Keratinocyte (primary cell): Measurements from ENCODE around the gene ATP1A3.

Experiments used
- CTCF ChIP-seq, 3 experiments: IDR thresholded peaks in 1 of 3; conservative IDR thresholded peaks in 1 of 3; optimal IDR thresholded peaks in 1 of 3; 2 replicates in 2 of 3; 3 replicates in 1 of 3; pipeline versions ENCODE3 to v1.5.1; 2011; ENCODE audit warnings: low read length in 3 of 3, mild to moderate bottlenecking in 3 of 3, moderate library complexity in 2 of 3, control low read depth in 1 of 3, inconsistent platforms in 1 of 3; ENCODE audit not compliant: insufficient read depth in 2 of 3; ENCODE audit errors: extremely low read depth in 1 of 3
- EZH2 ChIP-seq: IDR thresholded peaks from one replicate; pipeline ENCODE4 v1.6.1; 2012; ENCODE audit warnings: inconsistent platforms, mild to moderate bottlenecking, low read length, moderate library complexity

- TF ChIP-seq CTCF (optimal IDR thresholded peaks at IDR 0.05 in 1 of 3, IDR thresholded peaks at IDR 0.05 in 1 of 3, conservative IDR thresholded peaks at IDR 0.05 in 1 of 3; ENCODE audit: extremely low read depth in 1 of 3, insufficient read depth in 2 of 3, low read length in 3 of 3) = no peak
- TF ChIP-seq EZH2 = no peak
Measured at GRCh38 chr19:41991025-41991424, 3.0 kb downstream of the ATP1A3 start.
